ENCODE measurements around the gene CHML.
A peak's percentile ranks its signal among the peaks of the same experiment; 100 is the strongest.

CHML gene

GRCh38 chr1:241644259-241644658, 4.1 kb upstream of the CHML start:
- DNase-seq, result no peak

DNA sequence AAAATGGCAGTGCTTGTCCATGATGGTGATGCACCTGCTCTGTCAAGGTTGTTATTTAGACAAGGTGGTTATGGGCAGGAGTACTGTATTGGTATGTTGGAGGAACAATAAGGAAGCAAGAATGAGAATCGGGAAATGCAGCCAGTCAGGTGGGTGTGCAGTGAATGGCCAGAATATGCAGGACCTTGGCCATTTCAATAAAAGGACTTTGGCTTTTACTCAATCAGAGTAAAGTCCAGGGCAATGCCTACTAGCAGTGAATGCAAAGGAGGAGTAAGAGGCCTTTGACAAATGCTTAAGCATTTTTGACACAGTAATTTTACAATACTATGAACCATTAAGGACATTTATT, 2.4 kb upstream of the CHML start:
- no peak for DNase-seq

DNA sequence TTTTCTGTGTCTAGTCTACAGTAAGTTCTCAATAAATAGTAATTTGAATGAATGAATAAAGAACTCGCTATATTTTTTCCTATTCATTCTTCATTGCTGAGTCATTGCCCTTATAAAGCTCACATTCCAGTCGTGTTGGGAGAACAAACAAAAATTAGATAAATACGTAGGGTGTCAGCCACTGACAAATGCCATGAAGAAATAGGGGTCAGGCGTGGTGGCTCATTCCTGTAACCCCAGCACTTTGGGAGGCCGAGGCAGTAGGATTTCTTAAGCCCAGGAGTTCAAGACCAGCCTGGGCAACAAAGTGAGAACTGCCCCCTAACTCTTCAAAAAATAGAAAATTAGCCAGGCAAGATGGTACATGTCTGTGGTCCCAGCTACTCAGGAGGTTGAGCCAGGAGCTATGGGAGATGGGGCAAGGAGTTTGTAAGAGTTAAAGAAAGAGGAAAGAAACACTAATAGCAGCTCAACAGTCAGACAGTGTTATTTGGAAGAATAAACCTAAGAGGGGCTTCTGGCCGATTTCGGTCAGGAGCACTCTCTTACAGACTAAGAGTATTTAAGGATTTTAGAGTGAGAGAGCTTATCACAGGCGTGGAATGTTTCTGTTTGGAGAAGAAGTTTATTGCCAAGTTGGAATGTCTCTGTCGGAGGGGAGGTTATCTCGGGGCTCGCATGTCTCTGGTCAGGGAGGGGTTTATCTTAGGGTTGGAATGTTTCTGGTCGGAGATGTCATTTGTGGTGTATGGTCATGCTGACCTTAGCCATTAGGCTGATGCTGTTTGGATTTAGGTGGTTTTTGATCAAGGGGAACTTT, 1.8 kb upstream of the CHML start:
- no peak for DNase-seq

- DNase-seq, result no peak
These were observed 876 bp upstream of the CHML start for GRCh38 chr1:241640867-241641622.

DNA sequence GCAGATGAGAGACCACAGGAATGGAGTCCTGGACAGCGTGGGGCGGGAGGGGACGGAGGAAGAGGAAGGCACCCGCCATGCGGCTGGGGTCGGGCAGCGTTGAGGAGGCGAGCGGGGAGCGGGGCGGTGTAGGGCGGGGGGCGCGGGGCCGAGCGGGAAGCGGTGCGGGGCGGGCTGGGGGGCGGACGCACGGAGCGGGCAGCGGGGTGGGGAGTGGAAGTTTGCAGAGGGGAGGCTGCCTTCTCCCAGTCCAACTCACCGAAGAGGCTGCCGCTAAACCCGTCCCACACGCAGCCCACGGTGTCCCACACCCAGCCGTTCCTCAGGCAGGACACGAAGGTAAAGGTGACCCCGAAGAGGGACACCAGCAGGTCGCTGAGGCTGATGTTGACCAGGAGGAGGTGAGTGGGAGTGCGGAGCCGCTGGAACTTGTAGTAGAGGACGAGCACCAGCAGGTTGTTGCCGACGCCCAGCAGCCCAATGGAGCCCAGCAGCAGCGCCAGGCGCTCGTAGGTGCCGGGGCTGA, 483 bp downstream of the CHML start:
- DNase-seq, result no peak

DNA sequence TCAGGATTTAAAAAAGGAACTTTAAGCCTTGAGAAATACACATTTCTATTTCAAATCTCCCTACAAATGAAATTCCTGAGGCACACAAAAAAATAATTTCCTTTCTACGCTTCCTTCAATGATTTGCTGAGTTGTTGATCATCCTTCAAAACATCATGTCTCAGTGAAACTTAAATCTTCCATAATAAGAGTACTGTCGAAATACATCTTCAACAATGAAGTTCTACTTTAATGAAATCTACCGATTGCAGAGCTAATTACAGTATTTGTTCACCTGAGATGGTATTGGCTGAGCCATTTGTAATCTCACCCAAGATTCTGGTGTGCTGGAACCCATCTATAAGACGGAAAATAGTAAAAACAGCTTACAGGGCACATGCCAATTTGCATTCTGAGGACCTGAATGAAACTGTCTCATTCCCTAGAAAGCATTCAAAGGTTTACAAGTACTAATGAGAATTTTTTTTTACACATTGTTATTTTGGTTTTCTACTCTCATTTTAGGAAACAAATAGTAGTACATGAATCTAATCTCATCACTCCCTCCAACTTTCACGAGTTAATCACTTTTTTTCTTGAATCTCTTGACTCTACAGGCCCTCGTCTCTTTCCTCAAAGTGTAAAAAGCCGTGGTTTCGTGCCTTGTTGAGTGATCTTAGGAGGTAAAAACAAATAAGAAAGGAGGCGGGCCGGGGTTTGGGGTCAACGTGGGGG, 1.1 kb downstream of the CHML start:
- DNase-seq, result no peak

GRCh38 chr1:241638099-241638682, 2.0 kb downstream of the CHML start:
- no peak for DNase-seq

- DNase-seq, result no peak
These were observed 2.6 kb downstream of the CHML start for GRCh38 chr1:241637604-241638003.

DNA sequence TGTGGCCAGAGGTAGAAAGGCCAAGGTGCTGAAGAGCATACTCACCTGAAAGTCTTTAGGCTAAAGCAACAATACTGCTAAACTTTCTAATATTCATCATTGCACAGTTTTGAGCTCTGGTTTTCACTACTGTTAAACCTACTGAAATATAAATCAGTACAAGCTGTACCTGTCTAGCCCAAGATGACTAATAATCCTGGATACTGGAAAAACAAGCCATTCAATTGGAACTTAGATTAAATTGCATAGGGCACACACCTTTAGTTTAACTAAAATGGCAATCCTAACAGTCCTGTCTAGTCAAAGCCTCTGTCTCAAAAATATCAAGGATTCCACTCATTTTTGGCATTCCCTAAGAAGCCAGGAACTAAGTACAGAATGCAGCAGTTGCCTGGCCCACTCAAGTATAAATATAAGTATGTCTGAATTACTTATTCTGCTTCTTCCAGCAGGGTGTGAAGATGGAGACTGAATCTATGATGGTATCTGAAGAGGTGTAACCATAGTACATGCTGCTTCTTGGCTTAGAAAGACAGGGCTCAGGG, 3.1 kb downstream of the CHML start:
- no peak for DNase-seq

DNA sequence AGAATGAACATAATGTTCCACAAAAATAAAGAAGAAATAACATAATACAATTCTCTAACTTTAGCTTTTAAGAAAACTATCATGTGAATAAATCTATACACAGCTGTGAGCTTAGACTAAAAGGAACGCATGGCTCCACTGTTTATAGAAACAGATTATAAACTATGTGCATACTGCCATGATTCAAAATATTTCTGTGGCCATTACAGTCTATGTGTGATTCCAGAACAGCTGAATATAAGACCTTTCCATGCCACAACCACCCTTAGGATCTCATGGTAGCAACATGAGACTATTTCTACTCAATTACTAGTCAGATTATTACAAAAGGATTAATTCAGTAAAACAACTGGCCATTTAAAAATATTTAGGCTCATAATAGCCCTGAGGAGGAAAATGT, 3.9 kb downstream of the CHML start:
- DNase-seq, result no peak

DNA sequence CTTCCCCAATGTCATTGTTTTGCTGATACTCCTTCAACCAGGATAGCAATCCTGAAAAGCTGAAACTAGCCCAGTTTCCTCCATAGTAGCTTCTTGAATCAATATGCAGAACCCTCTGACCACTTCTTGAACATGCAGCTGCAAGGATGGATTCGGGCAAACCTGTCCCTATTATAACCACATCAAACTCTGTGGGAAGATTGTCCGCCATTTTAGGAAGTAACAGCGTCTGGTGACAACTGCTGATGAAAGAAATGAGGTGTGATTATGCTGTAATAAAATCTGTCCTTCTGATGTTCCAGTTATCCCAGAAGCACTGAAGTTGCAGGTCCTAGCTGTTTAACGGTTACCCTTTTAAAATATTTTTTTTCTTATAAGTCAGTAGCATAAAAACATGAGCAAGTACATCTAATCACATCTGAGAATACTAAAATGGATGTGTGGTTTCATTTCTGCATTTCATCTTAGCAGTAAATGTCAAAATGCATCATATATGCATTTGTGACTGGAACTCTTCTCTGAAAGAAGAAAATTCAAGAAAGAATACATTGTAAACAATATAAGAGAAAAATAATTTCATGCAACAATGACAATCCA, 4.5 kb downstream of the CHML start:
- DNase-seq, result no peak

DNA sequence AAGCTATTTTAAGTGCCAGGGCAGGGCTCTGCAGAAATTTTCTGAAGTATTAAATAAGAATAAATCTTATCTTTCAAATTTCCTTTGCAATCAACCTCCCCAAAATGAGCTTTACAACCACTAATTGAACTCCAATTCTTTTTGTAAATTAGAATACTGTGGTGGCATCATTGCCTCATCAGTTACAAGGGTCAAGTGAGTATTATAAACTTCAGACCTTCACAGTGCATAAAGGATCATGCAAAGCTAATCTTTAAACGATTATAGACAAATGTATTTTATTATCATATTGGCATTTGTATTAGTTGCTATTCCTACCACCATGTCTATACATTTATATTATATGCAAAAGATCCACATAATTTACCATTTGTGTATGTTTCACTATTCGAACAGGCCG, 7.2 kb downstream of the CHML start:
- DNase-seq, result no peak

- no peak for DNase-seq
These were observed 8.5 kb downstream of the CHML start for GRCh38 chr1:241631674-241632073.

DNA sequence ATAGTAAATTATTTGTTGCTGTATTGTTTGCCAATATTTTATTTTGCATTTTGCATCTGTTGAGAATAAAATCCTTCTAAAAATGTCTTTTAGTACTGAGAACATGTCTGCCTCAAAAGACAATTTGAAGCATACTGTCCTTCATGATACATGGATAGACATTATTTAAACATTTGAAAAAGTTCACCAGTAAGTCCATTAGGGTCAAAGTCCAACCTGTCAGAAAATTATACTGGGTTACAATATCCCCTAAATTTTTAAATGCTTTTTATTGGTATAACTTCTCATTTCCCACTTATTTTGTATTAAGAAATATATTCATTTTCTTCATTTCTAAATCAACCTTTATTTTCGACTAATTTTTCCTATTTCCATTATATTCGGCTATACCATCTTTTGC, 9.3 kb downstream of the CHML start:
- DNase-seq, result no peak

- no peak for DNase-seq
These were observed 9.7 kb downstream of the CHML start for GRCh38 chr1:241630476-241630875.

DNA sequence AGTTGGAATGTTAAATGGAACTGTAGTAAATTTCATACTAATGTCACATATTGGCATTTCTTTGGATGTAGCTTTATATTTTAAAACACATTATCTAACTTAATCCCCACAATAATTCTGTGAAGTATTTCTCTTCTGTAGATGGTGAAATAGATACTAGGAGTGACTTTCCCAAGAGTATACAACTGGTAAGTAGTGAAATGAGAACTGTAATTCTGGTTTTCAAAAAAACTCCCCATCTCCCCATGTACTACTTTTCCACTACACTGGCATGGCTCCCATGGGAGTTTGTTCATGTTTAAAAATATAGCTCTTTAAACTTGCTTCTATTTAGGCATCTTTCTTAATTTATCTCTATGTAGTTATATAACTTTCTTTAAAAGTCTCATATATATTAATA, 10.2 kb downstream of the CHML start:
- DNase-seq, result no peak

DNA sequence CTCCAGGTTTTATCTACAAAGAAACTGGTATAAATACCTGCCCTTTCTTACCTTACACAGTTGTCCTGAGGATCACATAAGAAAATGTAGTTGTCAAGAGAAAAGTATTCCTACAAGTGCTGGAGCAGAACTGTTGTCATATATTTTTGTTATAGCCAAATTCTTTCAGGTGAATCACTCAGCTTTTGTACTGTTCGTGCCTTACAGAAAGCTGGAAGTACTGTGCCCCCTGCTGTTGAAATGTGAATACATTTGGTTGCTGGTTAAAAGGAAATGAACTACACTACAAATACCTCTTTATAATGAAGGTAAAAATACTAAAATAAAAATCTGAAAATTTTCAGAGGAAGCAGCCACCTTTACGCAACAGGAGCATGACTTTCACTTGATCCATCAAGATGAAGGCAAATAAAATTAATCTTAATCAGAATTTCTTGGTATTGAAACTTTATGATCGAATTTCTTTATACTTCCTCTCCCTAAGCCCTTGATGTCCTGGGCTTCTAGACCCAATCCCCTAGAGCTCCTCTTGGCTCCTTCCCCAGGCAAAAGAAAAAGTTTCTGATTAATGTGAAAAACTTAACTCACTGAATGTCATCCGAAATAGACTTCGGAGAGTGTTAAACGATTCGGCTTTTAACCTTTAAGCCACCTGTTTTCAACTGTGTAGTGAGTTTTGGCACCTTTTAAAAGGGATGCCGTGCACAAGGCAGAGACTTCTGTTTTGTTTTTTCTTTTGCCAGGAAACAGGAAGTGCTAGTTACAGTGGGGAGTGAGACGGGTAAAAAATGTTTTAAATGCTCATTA, 12.5 kb downstream of the CHML start:
- peak; percentile 53 for DNase-seq

DNA sequence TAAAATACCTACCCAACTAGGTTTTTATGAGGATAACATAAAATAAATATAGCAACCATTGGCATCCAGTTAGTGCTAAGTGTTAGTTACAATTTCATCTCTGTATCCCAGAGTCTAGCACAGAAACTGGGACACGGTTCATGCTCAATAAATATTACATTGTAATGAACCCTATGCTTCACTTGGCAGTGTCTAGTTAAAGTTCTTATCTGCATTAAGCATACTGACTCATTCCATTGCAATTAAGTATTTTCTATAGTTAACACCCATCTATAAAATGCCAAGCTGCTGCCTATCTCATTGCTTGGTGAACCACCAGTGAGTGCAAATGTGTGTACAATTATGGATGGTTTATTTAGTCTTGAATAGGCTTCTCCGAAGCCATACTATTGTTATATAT, 15.2 kb downstream of the CHML start:
- no peak for DNase-seq

GRCh38 chr1:241622669-241623068, 17.5 kb downstream of the CHML start:
- DNase-seq, result no peak

DNA sequence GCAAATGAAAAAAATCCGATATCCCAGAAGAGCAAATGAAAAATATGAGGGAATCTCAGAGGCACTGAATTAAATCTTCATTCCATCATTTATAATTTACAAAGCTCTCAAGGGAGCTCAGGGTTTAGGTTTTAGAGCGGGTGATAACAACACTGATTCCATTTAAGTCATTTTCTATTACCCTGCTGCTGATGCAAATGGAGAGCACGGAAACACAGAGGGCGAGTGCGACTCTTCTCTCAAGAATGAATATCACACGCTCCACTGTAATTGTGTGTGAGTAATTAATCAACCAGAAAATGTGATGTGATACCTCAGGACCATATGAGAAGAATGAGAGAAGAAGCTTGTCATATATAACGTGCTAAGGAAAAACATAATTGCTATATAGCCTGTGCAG, 22.7 kb downstream of the CHML start:
- DNase-seq, result no peak
